DND-41 (cell line): Measurements from ENCODE around the gene RAVER2.

Experiments
- CTCF ChIP-seq: IDR thresholded peaks from 2 replicates; pipeline ENCODE4 v1.5.1; 2012; ENCODE audit warnings: borderline replicate concordance, low read length, moderate library complexity, mild to moderate bottlenecking; ENCODE audit not compliant: poor library complexity, severe bottlenecking; ENCODE audit errors: extremely low read depth
- EZH2 ChIP-seq: IDR thresholded peaks from 3 replicates; pipeline ENCODE4 v1.6.1; 2012; ENCODE audit warnings: borderline replicate concordance, low read depth, mild to moderate bottlenecking, moderate library complexity, low read length, inconsistent platforms; ENCODE audit not compliant: severe bottlenecking

- TF ChIP-seq CTCF (no peak), EZH2 (no peak)
These were observed 132.3 kb downstream of the RAVER2 start for GRCh38 chr1:64877151-64877550.
